OCI-LY7 (cell line): ENCODE measurements around the gene PDSS2. TPM values are rescaled to one million over a fixed set of nuclear protein-coding genes. Genes with fewer than 3 reads are reported as not detected.

ENCODE experiments used
- BruUV-seq: library from RNA; stranded (reverse); fragments of 400-500 nt; replicated peaks from 2 replicates; lab custom pipeline; 2021; lab: Mats Ljungman, UMichigan
- CTCF ChIA-PET: fragments of 300-600 bp; sonication (Branson Sonifier 250); formaldehyde crosslinking; loops from one replicate; lab custom pipeline; 2022; ENCODE audit warnings: antibody characterized with exemption; ENCODE audit not compliant: unreplicated experiment; lab: Charles Lee
- POLR2A ChIA-PET: fragments of 300-600 bp; sonication (Branson Sonifier 250); formaldehyde crosslinking; loops from one replicate; lab custom pipeline; 2022; ENCODE audit warnings: antibody characterized with exemption; lab: Charles Lee
- DNase-seq: peaks from one replicate; pipeline ENCODE4 v3.0.0-alpha.2; 2015; ENCODE audit warnings: low spot score
- H2AFZ ChIP-seq: fragments of 200-600 bp; sonication (generic), shearing (Covaris generic); 2 replicates; pipeline ENCODE4 v1.6.1; 2014; ENCODE audit warnings: mild to moderate bottlenecking, antibody characterized with exemption, low read length, moderate library complexity
- H3K27ac ChIP-seq: fragments of 200-600 bp; sonication (generic); 2 replicates; pipeline ENCODE4 v1.5.1; 2014; ENCODE audit warnings: mixed run types, low read depth, mild to moderate bottlenecking, moderate library complexity, low read length, inconsistent platforms; ENCODE audit not compliant: poor library complexity, severe bottlenecking
- H3K36me3 ChIP-seq: fragments of 200-600 bp; sonication (generic); 2 replicates; pipeline ENCODE4 v1.6.1; 2014; ENCODE audit warnings: mild to moderate bottlenecking, antibody characterized with exemption, low read length, moderate library complexity, mixed read lengths; ENCODE audit not compliant: insufficient read depth
- H3K4me1 ChIP-seq: fragments of 200-600 bp; sonication (generic); 2 replicates; pipeline ENCODE4 v1.5.1; 2014; ENCODE audit warnings: mild to moderate bottlenecking, low read length; ENCODE audit not compliant: insufficient read depth, poor library complexity, severe bottlenecking
- H3K4me2 ChIP-seq: fragments of 200-600 bp; sonication (generic); 2 replicates; pipeline ENCODE4 v1.6.1; 2014; ENCODE audit warnings: mild to moderate bottlenecking, low read length
- H3K4me3 ChIP-seq: fragments of 200-600 bp; sonication (generic); 2 replicates; pipeline ENCODE4 v1.5.1; 2014; ENCODE audit warnings: mild to moderate bottlenecking, low read depth, low read length; ENCODE audit not compliant: poor library complexity, severe bottlenecking
- H3K79me2 ChIP-seq: fragments of 200-600 bp; sonication (generic); 2 replicates; pipeline ENCODE4 v1.6.1; 2016; ENCODE audit warnings: low read depth, mild to moderate bottlenecking, low read length, moderate library complexity, mixed read lengths; ENCODE audit not compliant: insufficient read depth
- H3K9me2 ChIP-seq: fragments of 200-600 bp; sonication (generic); 2 replicates; pipeline ENCODE4 v1.6.1; 2016; ENCODE audit warnings: mild to moderate bottlenecking, low read length, mixed read lengths; ENCODE audit not compliant: insufficient read depth
- H3K9me3 ChIP-seq: fragments of 200-600 bp; sonication (generic); 2 replicates; pipeline ENCODE4 v1.6.1; 2014; ENCODE audit warnings: mild to moderate bottlenecking, mixed run types, low read length, mixed read lengths
- H4K20me1 ChIP-seq: fragments of 200-600 bp; sonication (generic); 2 replicates; pipeline ENCODE4 v1.6.1; 2014; ENCODE audit warnings: mild to moderate bottlenecking, antibody characterized with exemption, low read length, moderate library complexity, mixed read lengths; ENCODE audit not compliant: insufficient read depth
- CTCF ChIP-seq: fragments of 200-600 bp; sonication (generic); conservative IDR thresholded peaks from 2 replicates; pipeline ENCODE4 v1.5.1; 2014; ENCODE audit warnings: mild to moderate bottlenecking, antibody characterized with exemption, low read length, moderate library complexity, mixed read lengths
- EZH2phosphoT487 ChIP-seq: fragments of 200-600 bp; sonication (generic); IDR thresholded peaks from 2 replicates; pipeline ENCODE4 v1.6.1; 2018; ENCODE audit warnings: low read depth, borderline replicate concordance, mild to moderate bottlenecking, mixed run types, antibody characterized with exemption, low read length, moderate library complexity, mixed read lengths
- intact Hi-C: fragments of 100-400 bp; cut with micrococcal nuclease; formaldehyde crosslinking; loops from one replicate; pipeline ENCODE4 v1.10.0; 2022; ENCODE audit not compliant: unreplicated experiment
- total RNA-seq, 2 experiments: library from RNA; depleted of rRNA in 1 of 2; stranded (reverse); fragments of >200 nt in 1 of 2; shearing (Covaris generic) in 1 of 2; gene quantifications; 2 replicates each; pipeline ENCODE4 v1.2.3, GENCODE V29; 2014 to 2022

The PDSS2 gene
- total RNA-seq, 2 experiments from 2014 or later, result 14.7 to 24.9 TPM

- CTCF ChIA-PET, result no interaction called here
- no peak overlapping the region for H3K27ac ChIP-seq
- H3K36me3 ChIP-seq, result peaks cover 15% of the 10 kb centered on the region
- no peak for DNase-seq
- H4K20me1 ChIP-seq, result 0 out of 2 replicates have a peak, but pooled peaks cover 3% of the 10 kb centered on the region
- H3K9me3 ChIP-seq, result peaks cover 13% of the 10 kb centered on the region; the same call in 1 of the 2 replicates
- no TSS peak for BruUV-seq
- intact Hi-C loops, result no loop called here
- H3K79me2 ChIP-seq, result no peaks in the 10 kb centered on the region
- no peaks in the 10 kb centered on the region for H3K4me1 ChIP-seq
- no peak overlapping the region for H2AFZ ChIP-seq
- TF ChIP-seq CTCF, result no peak
- TF ChIP-seq EZH2phosphoT487, result no peak
- H3K4me2 ChIP-seq, result no peak overlapping the region
- H3K4me3 ChIP-seq, result no peak overlapping the region
- H3K9me2 ChIP-seq, result no peaks in the 10 kb centered on the region
- POLR2A ChIA-PET, result interaction anchor here (0.8 to 1.2 kb wide), 2 partner anchors 37 to 45 kb away, joined by 3 read pairs; no protein-coding TSS in a partner anchor
Measured at GRCh38 chr6:107390056-107390455, 69.3 kb downstream of the PDSS2 start.

GRCh38 chr6:107386904-107387303 lies 72.5 kb downstream of the PDSS2 start:
- H4K20me1 ChIP-seq, result 0 out of 2 replicates have a peak, but pooled peaks cover 3% of the 10 kb centered on the region
- H3K4me3 ChIP-seq, result no peak overlapping the region
- no TSS peak for BruUV-seq
- H3K27ac ChIP-seq, result no peak overlapping the region
- CTCF ChIA-PET, result no interaction called here
- no peaks in the 10 kb centered on the region for H3K4me1 ChIP-seq
- intact Hi-C loops, result no loop called here
- no peak for DNase-seq
- H2AFZ ChIP-seq, result no peak overlapping the region
- no peak overlapping the region for H3K4me2 ChIP-seq
- no peaks in the 10 kb centered on the region for H3K79me2 ChIP-seq
- H3K36me3 ChIP-seq, result no peaks in the 10 kb centered on the region
- POLR2A ChIA-PET, result interaction anchor here (0.6 to 1.8 kb wide), 5 partner anchors 8 to 971 kb away, joined by 3 to 9 read pairs (median 4); no protein-coding TSS in a partner anchor
- no peaks in the 10 kb centered on the region for H3K9me2 ChIP-seq
- no peaks in the 10 kb centered on the region for H3K9me3 ChIP-seq
- no peak for TF ChIP-seq CTCF
- no peak for TF ChIP-seq EZH2phosphoT487

DNA sequence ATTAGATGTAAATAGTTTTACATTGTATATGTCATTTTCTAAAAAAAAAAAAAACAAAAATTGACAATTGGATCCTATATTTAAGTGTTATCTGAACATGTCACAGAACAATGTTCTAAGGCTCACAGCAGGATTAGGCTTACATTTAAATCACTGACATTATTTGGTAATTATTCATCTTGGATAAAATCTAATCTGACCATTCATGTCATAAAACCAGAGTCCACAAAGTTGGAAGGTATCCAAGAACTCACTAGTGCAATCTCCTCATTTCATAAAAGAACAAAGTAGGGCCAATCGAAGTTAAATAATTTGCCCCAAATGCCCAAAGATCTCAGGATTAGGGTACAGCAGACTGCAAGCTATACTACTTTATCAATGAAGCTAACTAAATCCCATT lies 73.0 kb downstream of the PDSS2 start:
- Histone ChIP-seq H4K20me1 (0 out of 2 replicates have a peak, but pooled peaks cover 3% of the 10 kb centered on the region), H2AFZ (no peak overlapping the region), H3K4me3 (no peak overlapping the region), H3K79me2 (no peaks in the 10 kb centered on the region), H3K27ac (no peak overlapping the region), H3K36me3 (no peaks in the 10 kb centered on the region), H3K4me1 (no peaks in the 10 kb centered on the region), H3K9me2 (no peaks in the 10 kb centered on the region), H3K9me3 (no peaks in the 10 kb centered on the region), H3K4me2 (no peak overlapping the region)
- CTCF ChIA-PET, result no interaction called here
- TF ChIP-seq EZH2phosphoT487 (no peak), CTCF (no peak)
- POLR2A ChIA-PET, result interaction anchor here (0.5 to 1.8 kb wide), 8 partner anchors 9 to 971 kb away, joined by 3 to 9 read pairs (median 4); no protein-coding TSS in a partner anchor
- intact Hi-C loops, result no loop called here
- DNase-seq, result no peak
- BruUV-seq, result no TSS peak
